ENCODE measurements around the gene KIF6. TPM values are rescaled to one million over a fixed set of nuclear protein-coding genes. Genes with fewer than 3 reads are reported as not detected.

Gene KIF6
- total RNA-seq, 4 donors from 2014 or later, result not detected

DNA sequence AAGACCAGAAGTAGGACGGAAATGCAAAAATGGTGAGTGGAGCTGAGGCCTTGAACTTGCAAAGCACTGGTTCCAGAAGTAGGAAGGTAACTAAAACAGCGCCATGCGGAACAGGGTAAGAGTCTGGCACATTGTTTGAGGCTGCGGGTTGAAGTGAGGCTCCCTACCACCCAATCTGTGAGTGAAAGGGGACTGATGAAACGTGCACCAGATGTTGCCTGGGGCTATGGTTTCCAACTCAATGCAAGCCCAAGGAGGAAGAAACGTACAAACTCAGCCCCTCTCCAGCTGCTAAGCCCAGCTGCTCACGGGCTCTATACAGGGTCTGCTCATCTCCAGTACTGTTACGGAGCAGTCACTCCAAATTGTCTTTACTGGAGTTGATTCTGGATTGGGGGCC is 334.0 kb downstream of the KIF6 start:
- no peak for TF ChIP-seq POLR2A (IDR thresholded peaks at IDR 0.05)
- TF ChIP-seq, protein P1, sequence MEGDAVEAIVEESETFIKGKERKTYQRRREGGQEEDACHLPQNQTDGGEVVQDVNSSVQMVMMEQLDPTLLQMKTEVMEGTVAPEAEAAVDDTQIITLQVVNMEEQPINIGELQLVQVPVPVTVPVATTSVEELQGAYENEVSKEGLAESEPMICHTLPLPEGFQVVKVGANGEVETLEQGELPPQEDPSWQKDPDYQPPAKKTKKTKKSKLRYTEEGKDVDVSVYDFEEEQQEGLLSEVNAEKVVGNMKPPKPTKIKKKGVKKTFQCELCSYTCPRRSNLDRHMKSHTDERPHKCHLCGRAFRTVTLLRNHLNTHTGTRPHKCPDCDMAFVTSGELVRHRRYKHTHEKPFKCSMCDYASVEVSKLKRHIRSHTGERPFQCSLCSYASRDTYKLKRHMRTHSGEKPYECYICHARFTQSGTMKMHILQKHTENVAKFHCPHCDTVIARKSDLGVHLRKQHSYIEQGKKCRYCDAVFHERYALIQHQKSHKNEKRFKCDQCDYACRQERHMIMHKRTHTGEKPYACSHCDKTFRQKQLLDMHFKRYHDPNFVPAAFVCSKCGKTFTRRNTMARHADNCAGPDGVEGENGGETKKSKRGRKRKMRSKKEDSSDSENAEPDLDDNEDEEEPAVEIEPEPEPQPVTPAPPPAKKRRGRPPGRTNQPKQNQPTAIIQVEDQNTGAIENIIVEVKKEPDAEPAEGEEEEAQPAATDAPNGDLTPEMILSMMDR (IDR thresholded peaks at IDR 0.05 in 4 of 5, conservative IDR thresholded peaks at IDR 0.05 in 1 of 5), result no peak
- no peaks in the 10 kb centered on the region for H3K27me3 ChIP-seq
- H3K9me3 ChIP-seq, result no peaks in the 10 kb centered on the region
- ATAC-seq (no peak), DNase-seq (no peak)
- no peak overlapping the region for H3K4me3 ChIP-seq
- no peak overlapping the region for H3K27ac ChIP-seq
- in situ Hi-C loops (cut with MboI; ENCODE audit: low sequenced_read_pairs in 4 of 4), result no loop called here
- intact Hi-C loops (cut with DNase I; ENCODE audit: low total_unique reads), result no loop called here
- no peaks in the 10 kb centered on the region for H3K36me3 ChIP-seq
- no peaks in the 10 kb centered on the region for H3K4me1 ChIP-seq

DNA sequence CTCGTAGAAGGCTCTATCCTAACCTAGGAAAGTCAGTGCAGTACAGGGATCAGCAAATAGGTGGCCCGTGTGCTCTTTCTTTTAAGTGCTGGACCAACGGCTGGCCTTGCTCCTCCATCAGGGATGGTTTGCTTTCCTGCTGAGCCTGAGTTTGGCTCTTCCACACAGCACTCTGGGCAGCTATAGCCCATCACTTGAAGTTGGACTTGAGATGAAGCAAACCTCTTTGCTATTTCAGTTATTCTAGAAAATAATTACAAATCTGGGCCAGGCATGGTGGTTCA is 335.8 kb downstream of the KIF6 start:
- no peaks in the 10 kb centered on the region for H3K27me3 ChIP-seq
- intact Hi-C loops (cut with DNase I; ENCODE audit: low total_unique reads), result no loop called here
- in situ Hi-C loops (cut with MboI; ENCODE audit: low sequenced_read_pairs in 4 of 4), result no loop called here

DNA sequence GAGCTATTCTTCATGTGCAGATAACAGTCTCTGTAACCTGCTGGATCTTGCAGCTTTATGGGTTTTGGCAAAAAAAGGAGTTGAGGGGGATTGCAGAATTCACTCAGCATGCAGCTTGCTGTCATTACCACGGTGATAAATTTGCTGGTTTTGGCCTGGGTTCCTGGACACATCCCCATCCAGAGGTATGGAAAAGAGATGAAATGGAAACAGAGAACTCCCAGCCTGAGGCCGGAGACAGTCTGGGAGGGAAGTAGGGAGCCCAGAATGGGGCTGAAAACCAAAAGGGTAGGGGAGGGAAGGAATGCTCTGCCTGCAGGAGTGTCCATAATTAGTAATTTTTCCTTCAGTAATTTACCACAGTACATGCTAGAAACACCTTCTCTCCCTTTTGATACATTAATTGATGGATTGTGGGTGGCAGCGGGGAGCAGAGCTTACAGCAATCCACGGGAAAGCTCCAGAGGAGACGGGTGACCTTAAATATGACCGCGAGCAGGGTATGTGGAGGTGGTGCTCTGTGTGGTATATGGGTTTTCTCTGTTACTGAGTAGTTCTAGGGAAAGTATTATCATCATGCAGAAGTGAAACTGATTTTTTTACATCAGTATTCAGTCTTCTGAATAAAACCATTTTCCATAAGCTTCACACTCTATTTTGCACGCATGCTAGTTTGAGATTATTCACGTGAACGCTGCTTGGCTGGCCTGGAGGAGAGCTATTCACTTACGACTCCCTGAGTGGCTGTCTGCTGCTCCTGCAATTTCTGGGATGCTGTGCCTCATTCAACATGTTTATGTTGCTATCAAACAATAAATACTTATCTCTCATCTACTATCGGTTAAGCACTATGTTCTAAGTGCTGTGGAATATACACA is 336.4 kb downstream of the KIF6 start:
- Histone ChIP-seq H3K27me3 (no peaks in the 10 kb centered on the region), H3K4me3 (no peak overlapping the region), H3K36me3 (no peaks in the 10 kb centered on the region), H3K27ac (no peak overlapping the region), H3K9me3 (no peaks in the 10 kb centered on the region), H3K4me1 (no peaks in the 10 kb centered on the region)
- ATAC-seq (no peak), DNase-seq (no peak)
- in situ Hi-C loops (cut with MboI; ENCODE audit: low sequenced_read_pairs in 4 of 4) (no loop called here), intact Hi-C loops (cut with DNase I; ENCODE audit: low total_unique reads) (no loop called here)
- no peak for TF ChIP-seq POLR2A (IDR thresholded peaks at IDR 0.05)
- TF ChIP-seq, protein P1 (IDR thresholded peaks at IDR 0.05 in 4 of 5, conservative IDR thresholded peaks at IDR 0.05 in 1 of 5), result no peak

More for the DNA sequence above, 335.8 kb downstream of the KIF6 start:
- Histone ChIP-seq H3K9me3 (no peaks in the 10 kb centered on the region), H3K4me1 (no peaks in the 10 kb centered on the region), H3K4me3 (no peak overlapping the region), H3K36me3 (no peaks in the 10 kb centered on the region), H3K27ac (no peak overlapping the region)
- ATAC-seq (no peak), DNase-seq (no peak)
- TF ChIP-seq POLR2A (IDR thresholded peaks at IDR 0.05), result no peak
- TF ChIP-seq, protein P1 (IDR thresholded peaks at IDR 0.05 in 4 of 5, conservative IDR thresholded peaks at IDR 0.05 in 1 of 5), result no peak

DNA sequence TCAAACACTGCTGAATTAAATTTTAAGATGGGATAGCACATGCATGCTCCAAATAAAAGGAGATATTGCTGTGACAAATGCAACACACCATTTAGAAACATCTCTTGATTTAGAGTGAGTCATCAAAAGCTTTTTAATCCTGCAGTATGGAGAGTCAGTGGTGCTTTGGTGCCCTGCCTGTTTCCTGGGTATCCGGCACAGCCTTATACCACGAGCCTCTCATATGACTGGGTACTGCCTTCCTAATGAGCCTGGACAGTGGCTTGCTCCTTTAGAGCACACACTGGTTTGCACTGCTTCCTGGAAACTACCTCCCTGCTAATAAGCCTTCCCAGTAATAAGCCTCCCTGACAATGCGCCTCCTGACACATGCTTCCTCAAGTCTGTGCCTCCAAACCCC is 337.4 kb downstream of the KIF6 start:
- intact Hi-C loops (cut with DNase I; ENCODE audit: low total_unique reads), result no loop called here
- Histone ChIP-seq H3K27ac (no peak overlapping the region), H3K9me3 (no peaks in the 10 kb centered on the region), H3K27me3 (no peaks in the 10 kb centered on the region), H3K36me3 (no peaks in the 10 kb centered on the region), H3K4me1 (no peaks in the 10 kb centered on the region), H3K4me3 (no peak overlapping the region)
- ATAC-seq (no peak), DNase-seq (no peak)
- no peak for TF ChIP-seq POLR2A (IDR thresholded peaks at IDR 0.05)
- TF ChIP-seq, protein P1 (IDR thresholded peaks at IDR 0.05 in 4 of 5, conservative IDR thresholded peaks at IDR 0.05 in 1 of 5), result no peak
- in situ Hi-C loops (cut with MboI; ENCODE audit: low sequenced_read_pairs in 4 of 4), result no loop called here

DNA sequence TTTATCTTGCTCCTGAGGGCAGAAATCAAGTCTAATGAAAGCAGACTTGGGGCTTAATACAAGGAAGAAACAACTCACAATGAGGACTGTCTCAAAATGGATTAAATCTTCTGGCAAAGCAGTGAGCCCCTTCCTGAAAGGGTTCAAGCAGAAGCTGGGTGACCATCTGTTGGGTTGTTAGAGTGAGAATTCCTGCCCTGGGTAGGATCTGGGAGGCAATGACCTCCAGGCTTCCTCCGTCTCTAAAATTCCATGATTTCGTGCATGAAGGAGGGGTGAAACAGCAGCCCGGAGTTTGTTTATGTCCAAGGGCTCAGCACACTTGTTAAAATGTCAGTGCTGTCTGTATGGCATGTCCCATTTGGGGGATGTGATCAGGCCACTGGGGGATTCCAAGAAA is 338.7 kb downstream of the KIF6 start:
- no peaks in the 10 kb centered on the region for H3K36me3 ChIP-seq
- TF ChIP-seq, protein P1 (IDR thresholded peaks at IDR 0.05 in 4 of 5, conservative IDR thresholded peaks at IDR 0.05 in 1 of 5), result no peak
- TF ChIP-seq POLR2A (IDR thresholded peaks at IDR 0.05), result no peak
- in situ Hi-C loops (cut with MboI; ENCODE audit: low sequenced_read_pairs in 4 of 4), result no loop called here
- no peak overlapping the region for H3K27ac ChIP-seq
- intact Hi-C loops (cut with DNase I; ENCODE audit: low total_unique reads), result no loop called here
- no peaks in the 10 kb centered on the region for H3K27me3 ChIP-seq
- ATAC-seq, result no peak
- H3K4me3 ChIP-seq, result no peak overlapping the region
- DNase-seq, result no peak
- no peaks in the 10 kb centered on the region for H3K4me1 ChIP-seq
- no peaks in the 10 kb centered on the region for H3K9me3 ChIP-seq

Data from gastrocnemius medialis (tissue), 4 donors.